ENCODE data around the gene ZNF827. TPM values are rescaled to one million over a fixed set of nuclear protein-coding genes. Genes with fewer than 3 reads are reported as not detected.
A peak's percentile ranks its signal among the peaks of the same experiment; 100 is the strongest.

The ZNF827 gene
- polyA plus RNA-seq, 1 donor from 2014 or later, result 6.5 TPM

DNA sequence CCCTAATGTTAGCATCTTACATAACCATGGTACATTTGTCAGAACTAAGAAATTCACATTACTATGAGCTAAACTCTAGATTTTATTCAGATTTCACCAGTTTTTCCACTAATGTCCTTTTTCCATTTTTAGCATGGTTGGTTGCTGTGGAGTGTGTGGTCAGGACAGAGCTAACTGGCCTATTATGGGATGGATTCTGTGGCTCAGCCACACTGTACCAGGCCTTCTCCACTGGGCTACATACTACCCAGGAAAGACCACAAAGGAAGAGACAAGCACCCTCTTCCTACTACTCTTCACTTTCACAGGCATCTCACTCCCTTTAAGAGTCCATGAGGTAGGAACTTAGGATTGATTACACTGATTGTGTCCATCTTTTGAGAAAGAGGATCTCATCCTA, 67.4 kb downstream of the ZNF827 start:
- Mint-ChIP-seq H3K4me3 (peak overlapping the region in 1 of 4 donors; percentile 17), H3K27ac (no peak overlapping the region), H3K27me3 (no peaks in the 10 kb centered on the region), H3K9me3 (no peaks in the 10 kb centered on the region), H3K4me1 (peaks cover 12 to 17% (median 15%) of the 10 kb centered on the region in 3 donors), H3K36me3 (peaks cover 4% of the 10 kb centered on the region)

DNA sequence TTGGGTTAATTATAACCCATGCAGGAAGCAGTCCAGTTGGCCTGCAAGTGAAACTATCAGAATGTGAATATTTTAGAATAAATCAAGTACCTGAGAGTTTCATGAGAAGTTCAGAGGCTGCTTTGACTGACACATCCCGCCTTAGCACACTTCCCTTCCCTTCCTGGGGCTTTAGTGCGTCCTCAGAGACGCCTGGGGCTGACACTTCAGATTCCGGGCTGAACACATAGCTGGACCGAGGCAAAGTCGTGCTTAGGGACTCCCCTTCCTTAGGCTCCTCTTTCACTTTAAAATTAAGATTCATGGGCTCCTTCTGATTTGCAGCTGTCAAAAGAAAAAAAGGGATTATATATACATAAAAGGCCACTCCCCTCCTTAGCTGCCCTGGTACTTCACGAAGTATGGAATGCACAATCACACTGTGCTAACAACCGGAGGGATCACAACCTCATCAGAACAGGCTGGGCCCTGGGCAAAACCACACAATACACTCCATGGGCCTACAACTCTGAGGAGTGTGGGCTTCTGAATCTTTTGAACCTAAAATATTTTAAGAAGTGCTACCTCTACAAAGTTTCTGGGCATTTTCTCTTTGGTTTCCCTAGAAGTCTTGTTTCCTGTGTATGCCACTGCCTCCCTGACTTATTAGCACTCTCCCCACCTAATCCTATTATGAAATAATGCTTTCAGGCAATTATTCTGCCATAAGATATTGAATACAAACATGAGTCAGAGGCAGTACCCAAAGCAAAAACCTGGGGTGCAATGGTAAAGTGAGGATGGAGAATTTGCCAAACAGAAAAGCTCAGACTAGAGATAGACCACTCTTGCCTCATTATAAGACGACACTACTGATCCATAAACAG, 68.2 kb downstream of the ZNF827 start:
- Mint-ChIP-seq H3K27me3 (no peaks in the 10 kb centered on the region), H3K4me3 (peak overlapping the region in 1 of 4 donors; percentile 2), H3K27ac (peak overlapping the region in 1 of 3 donors; percentile 29), H3K4me1 (peaks cover 13 to 21% (median 18%) of the 10 kb centered on the region in 3 donors), H3K9me3 (no peaks in the 10 kb centered on the region), H3K36me3 (peaks cover 6% of the 10 kb centered on the region)

DNA sequence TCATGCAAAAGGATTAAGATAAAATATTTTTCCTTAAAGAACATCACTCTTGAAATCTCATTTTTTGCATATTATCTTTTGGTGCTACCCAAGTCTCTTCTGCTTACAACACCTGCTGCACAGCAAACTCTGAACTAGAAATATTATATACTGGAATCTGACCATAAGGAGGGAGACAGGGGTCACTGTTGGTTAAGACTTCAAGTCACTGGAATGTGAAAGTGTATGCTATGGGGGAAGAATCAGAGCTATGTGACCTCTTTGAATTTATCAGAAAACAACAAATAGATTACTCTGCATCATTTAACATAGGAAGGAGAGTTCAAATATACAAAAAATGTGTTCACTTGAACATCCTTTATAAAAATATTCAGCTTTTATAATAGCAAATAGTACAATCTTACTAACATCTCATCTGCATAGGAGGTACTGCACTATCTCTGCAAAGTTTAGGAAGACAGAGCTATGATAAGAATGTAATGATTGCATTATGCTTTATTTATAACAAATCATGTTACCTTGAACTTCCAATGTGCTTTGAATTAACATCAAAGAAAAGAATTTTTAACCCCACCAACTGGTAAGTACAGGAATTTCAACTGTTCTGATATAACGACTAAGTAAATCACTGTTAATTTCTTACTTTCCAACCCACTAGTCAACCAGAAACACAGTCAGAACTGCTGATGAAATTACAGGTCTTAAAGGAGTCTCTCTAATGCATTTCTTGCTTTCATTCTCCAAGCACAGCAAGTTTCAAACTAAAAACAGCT, 69.8 kb downstream of the ZNF827 start:
- Mint-ChIP-seq H3K9me3 (no peaks in the 10 kb centered on the region), H3K27me3 (no peaks in the 10 kb centered on the region), H3K36me3 (peaks cover 6% of the 10 kb centered on the region), H3K4me3 (no peak overlapping the region), H3K27ac (no peak overlapping the region), H3K4me1 (peaks cover 13 to 21% (median 19%) of the 10 kb centered on the region in 3 donors)

DNA sequence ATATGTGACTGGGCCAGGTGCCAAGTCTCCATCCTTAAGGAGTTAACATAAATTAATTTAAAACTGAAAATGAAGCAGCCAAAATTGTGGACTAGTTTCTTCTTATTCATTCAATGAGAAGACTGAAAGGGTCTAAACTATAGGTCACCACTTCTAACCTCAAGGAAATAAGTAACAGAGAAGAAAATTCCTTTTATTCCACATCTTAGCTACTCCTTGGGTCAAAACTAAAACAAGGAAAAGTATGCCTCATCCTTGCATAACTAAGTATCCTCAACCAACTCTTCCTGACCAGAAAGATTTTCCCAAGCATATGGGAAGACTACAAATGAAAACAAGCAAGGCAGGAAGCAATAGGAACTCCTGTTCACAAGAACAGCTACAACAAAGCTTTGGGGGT, 71.2 kb downstream of the ZNF827 start:
- peaks cover 13 to 22% (median 21%) of the 10 kb centered on the region in 3 donors for H3K4me1 Mint-ChIP-seq
- peaks cover 4% of the 10 kb centered on the region for H3K36me3 Mint-ChIP-seq
- H3K27me3 Mint-ChIP-seq, result no peaks in the 10 kb centered on the region
- H3K9me3 Mint-ChIP-seq, result no peaks in the 10 kb centered on the region
- H3K4me3 Mint-ChIP-seq, result no peak overlapping the region
- H3K27ac Mint-ChIP-seq, result no peak overlapping the region

DNA sequence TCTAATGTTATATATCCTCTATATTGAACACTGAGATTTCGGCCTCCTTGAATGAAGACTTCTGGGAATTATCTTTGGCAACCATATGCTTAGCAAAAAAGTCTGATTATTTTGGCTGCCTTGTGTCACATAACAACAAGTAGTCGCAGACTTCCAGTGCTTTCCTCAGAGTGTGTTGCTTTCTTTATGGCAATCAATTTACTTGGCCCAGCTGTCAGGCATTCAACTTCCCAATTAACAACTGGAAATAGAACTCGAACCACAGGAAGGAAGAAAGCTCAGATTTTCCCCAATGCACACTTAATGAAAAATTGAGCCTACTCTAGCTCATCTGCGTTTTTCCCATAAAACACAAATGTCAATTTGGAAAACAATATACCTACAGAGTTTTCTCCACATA, 71.6 kb downstream of the ZNF827 start:
- Mint-ChIP-seq H3K9me3 (no peaks in the 10 kb centered on the region), H3K27ac (no peak overlapping the region), H3K27me3 (no peaks in the 10 kb centered on the region), H3K4me3 (no peak overlapping the region), H3K36me3 (peaks cover 4% of the 10 kb centered on the region), H3K4me1 (peaks cover 13 to 21% (median 21%) of the 10 kb centered on the region in 3 donors)

DNA sequence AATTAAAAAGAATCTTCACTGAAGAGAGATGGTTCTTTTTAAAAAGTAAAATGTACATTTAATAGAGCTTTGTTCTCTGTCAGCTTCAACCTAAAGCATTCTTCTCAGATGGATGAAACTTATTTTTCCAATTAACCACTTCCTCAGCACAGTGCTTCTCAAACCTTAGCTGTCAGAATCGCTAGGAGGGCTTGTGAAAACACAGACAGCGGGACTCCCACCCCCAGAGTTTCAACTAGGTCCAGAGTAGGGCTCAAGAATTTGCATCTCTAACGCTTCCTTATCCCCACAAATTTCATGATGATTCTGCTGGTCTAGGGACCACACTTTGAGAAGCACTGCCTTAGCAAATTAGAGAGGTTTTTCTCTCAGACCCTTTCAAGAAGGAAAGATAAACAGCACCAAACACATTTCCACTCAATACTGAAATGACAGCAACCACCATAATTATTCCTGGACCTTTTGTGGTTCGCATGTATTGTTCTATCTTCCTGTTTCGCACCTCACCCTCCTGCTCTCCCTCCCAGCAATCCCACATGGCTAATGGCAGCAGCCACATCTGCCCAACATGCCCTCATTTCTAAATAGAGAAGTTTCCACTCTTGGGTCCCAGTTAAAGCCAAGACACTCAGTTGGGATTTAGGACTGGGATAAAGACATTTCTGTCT, 73.2 kb downstream of the ZNF827 start:
- Mint-ChIP-seq H3K36me3 (peaks cover 4% of the 10 kb centered on the region), H3K9me3 (no peaks in the 10 kb centered on the region), H3K4me1 (peaks cover 10 to 21% (median 15%) of the 10 kb centered on the region in 3 donors), H3K27me3 (no peaks in the 10 kb centered on the region), H3K4me3 (no peak overlapping the region), H3K27ac (peak overlapping the region in 1 of 3 donors; percentile 25)

DNA sequence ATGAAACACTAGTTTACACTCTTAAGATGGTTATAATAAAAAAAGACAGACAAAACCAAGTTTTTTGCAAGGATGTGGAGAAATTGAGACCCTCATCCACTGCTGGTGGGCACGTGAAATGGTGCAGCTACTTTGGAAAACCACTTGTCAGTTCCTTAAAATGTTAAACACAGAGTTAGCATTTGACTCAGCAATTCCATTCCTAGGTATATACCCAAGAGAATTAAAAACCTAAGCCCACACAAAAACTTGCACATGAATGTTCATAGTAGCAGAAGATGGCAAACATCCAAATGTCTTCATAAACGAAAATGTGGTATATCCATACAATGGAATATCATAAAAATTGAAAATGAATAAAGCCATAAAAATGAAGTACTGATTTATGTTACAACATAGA, 75.4 kb downstream of the ZNF827 start:
- peak overlapping the region in 1 of 3 donors; percentile 47 for H3K27ac Mint-ChIP-seq
- no peaks in the 10 kb centered on the region for H3K27me3 Mint-ChIP-seq
- peaks cover 2 to 7% (median 6%) of the 10 kb centered on the region in 3 donors for H3K4me1 Mint-ChIP-seq
- H3K9me3 Mint-ChIP-seq, result no peaks in the 10 kb centered on the region
- H3K4me3 Mint-ChIP-seq, result no peak overlapping the region
- peaks cover 8% of the 10 kb centered on the region for H3K36me3 Mint-ChIP-seq

DNA sequence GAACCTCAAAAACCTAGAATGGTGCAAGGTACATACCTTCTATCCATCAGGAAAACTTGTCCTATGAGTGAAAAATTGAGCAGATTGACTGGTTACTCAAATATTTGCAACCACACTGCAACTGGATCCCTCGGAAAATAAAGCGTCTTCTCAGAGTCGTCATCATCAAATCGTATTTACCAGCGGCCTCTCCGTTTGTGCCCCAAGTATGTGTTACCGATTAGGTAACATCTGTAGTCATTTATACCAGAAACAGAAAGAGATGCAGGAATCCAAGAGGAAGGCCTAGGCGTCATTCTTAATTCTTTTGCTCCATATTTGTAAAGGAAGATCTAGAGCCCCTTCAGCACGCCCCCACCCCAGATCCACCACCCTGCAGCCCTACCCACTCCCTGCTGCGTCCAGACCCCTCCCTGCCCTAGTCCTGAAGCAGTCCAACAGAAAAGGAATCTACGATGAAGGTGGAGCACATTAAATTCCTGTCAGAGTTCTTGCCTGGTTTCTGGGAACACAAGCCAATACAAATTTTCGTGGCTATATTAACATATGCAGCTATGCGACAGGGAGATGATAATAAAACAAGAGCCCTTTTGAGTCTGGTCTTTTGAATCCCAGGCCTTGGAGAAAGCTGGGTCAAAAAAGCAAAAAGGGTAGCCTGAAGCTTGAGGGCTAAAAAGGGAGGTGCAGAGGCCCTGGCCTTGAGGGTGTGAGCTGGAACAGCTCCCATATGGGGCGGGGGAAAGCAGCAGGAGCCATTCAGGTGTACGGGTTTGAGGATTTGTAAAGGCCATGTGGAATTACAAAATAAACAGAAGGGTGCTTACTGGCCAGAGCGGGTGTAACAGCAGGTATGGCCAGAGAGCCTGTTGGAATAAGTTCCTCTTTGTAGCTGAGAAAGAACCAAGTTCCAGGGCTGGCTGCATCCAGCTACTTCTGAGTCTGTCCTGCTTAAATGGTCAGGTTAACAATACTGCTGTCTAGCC, 77.0 kb downstream of the ZNF827 start:
- no peak overlapping the region for H3K4me3 Mint-ChIP-seq
- H3K27me3 Mint-ChIP-seq, result no peaks in the 10 kb centered on the region
- no peaks in the 10 kb centered on the region for H3K9me3 Mint-ChIP-seq
- H3K36me3 Mint-ChIP-seq, result peaks cover 10% of the 10 kb centered on the region
- peaks cover 4 to 7% (median 6%) of the 10 kb centered on the region in 3 donors for H3K4me1 Mint-ChIP-seq
- H3K27ac Mint-ChIP-seq, result peak overlapping the region in 1 of 3 donors; percentile 47

DNA sequence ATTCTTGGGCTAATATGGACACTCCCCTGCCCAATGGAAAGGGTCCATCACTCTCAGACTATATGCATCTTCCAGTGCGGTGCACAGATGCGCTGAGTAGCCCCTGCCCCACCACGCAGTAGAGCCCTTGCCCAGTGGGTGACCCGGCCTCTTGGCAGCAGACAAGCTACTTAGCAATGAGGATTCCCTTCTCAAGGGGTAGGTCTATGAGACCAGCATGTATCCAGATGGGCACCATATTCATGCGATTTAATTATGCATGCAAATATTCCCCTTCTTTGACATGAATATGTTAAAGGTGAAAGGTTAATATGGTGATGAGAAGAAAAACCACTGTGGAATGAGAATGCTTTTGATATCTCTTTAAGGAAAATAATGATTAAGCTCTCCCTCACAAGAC, 77.7 kb downstream of the ZNF827 start:
- Mint-ChIP-seq H3K4me3 (no peak overlapping the region), H3K27ac (peak overlapping the region in 1 of 3 donors; percentile 47), H3K4me1 (peaks cover 2 to 7% (median 3%) of the 10 kb centered on the region in 3 donors), H3K36me3 (peaks cover 10% of the 10 kb centered on the region), H3K27me3 (no peaks in the 10 kb centered on the region), H3K9me3 (no peaks in the 10 kb centered on the region)

DNA sequence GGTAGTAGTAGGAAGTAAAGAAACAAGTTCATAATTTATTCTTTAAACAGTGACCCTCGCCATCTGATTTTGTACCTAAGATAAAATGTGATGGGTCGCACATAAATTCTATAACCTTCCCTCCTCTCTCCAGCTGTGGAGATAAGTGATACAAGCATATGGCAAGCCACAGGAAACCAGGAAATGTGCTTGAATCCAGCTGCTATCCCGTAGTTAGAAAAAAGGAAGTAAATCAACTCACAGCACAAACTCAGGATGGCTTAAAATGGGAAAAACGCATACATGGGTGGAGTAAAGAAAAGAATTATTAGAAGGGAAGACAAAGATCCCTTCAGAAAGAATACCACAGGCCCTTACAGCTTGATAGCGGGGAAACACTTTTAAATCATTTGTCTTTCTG, 78.2 kb downstream of the ZNF827 start:
- no peaks in the 10 kb centered on the region for H3K9me3 Mint-ChIP-seq
- no peak overlapping the region for H3K27ac Mint-ChIP-seq
- peaks cover 7% of the 10 kb centered on the region for H3K36me3 Mint-ChIP-seq
- H3K4me1 Mint-ChIP-seq, result peaks cover 0 to 5% (median 3%) of the 10 kb centered on the region in 3 donors
- no peaks in the 10 kb centered on the region for H3K27me3 Mint-ChIP-seq
- H3K4me3 Mint-ChIP-seq, result no peak overlapping the region

DNA sequence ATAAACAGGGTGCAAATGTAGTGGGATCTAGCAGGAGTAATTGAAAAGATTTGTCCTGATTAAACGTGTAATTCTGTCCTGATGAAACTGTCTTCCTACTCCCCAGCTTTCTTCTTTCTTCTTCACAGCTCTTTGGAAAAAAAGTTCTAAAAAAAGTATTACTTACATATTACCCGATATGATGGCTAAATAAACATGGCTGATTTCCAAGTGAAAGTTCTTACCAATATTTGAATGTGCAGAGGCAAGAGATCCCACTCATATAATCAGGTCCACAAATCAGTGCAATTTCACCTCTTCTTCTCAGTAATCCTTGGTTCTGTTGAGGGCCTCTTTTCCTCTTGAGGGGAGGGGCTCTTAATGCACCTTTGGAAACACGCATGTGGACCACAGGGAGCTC, 78.7 kb downstream of the ZNF827 start:
- peaks cover 7% of the 10 kb centered on the region for H3K36me3 Mint-ChIP-seq
- no peaks in the 10 kb centered on the region for H3K9me3 Mint-ChIP-seq
- H3K27ac Mint-ChIP-seq, result no peak overlapping the region
- no peak overlapping the region for H3K4me3 Mint-ChIP-seq
- peaks cover 3 to 7% (median 4%) of the 10 kb centered on the region in 3 donors for H3K4me1 Mint-ChIP-seq
- H3K27me3 Mint-ChIP-seq, result no peaks in the 10 kb centered on the region

DNA sequence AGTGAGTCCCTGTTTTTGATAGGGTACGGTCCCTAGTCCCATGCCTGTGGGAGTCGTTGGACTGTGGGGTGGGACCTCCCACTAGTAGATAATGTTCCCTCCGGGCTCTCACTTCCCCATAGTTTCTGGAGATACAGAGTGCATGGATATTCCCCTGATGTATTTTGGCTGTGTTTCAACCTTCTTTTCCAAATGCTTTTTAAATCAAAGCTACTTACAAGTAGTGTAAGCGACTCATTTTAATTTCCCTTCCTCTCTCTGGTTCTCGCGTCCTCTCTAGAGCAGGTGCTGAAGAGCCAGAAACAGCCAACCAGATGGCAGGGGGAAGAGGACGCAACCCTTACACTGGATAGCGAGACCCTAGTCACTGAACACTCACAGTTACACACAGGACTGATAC, 79.2 kb downstream of the ZNF827 start:
- Mint-ChIP-seq H3K27ac (no peak overlapping the region), H3K36me3 (peaks cover 7% of the 10 kb centered on the region), H3K9me3 (no peaks in the 10 kb centered on the region), H3K27me3 (no peaks in the 10 kb centered on the region), H3K4me3 (no peak overlapping the region), H3K4me1 (peaks cover 3 to 7% (median 4%) of the 10 kb centered on the region in 3 donors)

DNA sequence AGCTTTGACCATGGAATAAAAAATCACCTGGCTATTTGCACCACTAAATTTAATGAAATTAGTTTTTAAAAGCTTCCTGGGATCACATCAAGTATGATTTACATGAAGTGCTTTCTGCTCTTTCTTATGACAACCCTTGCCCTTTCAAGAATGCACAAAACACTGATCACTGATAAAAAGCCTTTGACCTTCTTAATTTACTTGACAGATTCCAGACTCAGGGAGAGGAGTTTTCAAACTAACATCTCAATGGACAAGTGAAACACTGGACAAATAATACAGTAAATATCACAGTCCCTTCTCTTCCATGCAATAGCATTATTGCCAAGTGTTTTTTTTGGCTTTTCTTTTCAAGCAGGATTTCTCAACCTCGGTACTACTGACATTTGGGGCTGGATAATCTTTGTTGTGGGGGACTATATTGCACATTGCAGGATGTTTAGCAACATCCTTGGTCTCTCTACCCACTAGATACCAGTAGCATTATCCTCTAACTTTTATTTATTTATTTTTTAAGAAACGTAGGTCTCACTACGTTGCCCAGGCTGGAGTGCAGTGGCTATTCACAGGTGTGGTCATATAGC, 86.3 kb downstream of the ZNF827 start:
- H3K36me3 Mint-ChIP-seq, result peaks cover 7% of the 10 kb centered on the region
- H3K9me3 Mint-ChIP-seq, result no peaks in the 10 kb centered on the region
- H3K27me3 Mint-ChIP-seq, result no peaks in the 10 kb centered on the region
- peak overlapping the region in 1 of 3 donors; percentile 70 for H3K27ac Mint-ChIP-seq
- H3K4me1 Mint-ChIP-seq, result peaks cover 0 to 9% (median 8%) of the 10 kb centered on the region in 3 donors
- H3K4me3 Mint-ChIP-seq, result no peak overlapping the region
